HepG2 (cell line): ENCODE results near the gene HKDC1.

ENCODE experiments used
- AKAP8 ChIP-seq: sonication (generic); formaldehyde crosslinking; IDR thresholded peaks from 2 replicates; pipeline ENCODE4 v1.5.1; 2020; ENCODE audit warnings: mild to moderate bottlenecking, missing genetic modification reagents
- BRD4 ChIP-seq: sonication (generic); formaldehyde crosslinking; IDR thresholded peaks from 2 replicates; pipeline ENCODE4 v1.4.0; 2020; ENCODE audit warnings: missing genetic modification reagents
- CHCHD3 ChIP-seq: sonication (generic); formaldehyde crosslinking; IDR thresholded peaks from 2 replicates; pipeline ENCODE4 v1.8.0; 2022; ENCODE audit warnings: mild to moderate bottlenecking, missing genetic modification reagents, moderate library complexity
- DBP ChIP-seq: sonication (generic); formaldehyde crosslinking; IDR thresholded peaks from 2 replicates; pipeline ENCODE4 v1.4.0; 2020; ENCODE audit warnings: missing genetic modification reagents; ENCODE audit errors: not compliant biosample characterization
- FOXM1 ChIP-seq: sonication (generic); formaldehyde crosslinking; IDR thresholded peaks from 2 replicates; pipeline ENCODE4 v1.5.0; 2020; ENCODE audit warnings: missing genetic modification reagents
- RBM39 ChIP-seq: fragments of 200-400 bp; formaldehyde crosslinking; IDR thresholded peaks from one replicate; pipeline ENCODE4 v1.6.1; 2018; ENCODE audit warnings: antibody characterized with exemption, mild to moderate bottlenecking, low read depth, low read length; ENCODE audit not compliant: poor library complexity, severe bottlenecking
- ZNF747 ChIP-seq: sonication (generic); formaldehyde crosslinking; IDR thresholded peaks from 2 replicates; pipeline ENCODE4 v1.8.1; 2023; ENCODE audit warnings: missing genetic modification reagents, mild to moderate bottlenecking, borderline replicate concordance

DNA sequence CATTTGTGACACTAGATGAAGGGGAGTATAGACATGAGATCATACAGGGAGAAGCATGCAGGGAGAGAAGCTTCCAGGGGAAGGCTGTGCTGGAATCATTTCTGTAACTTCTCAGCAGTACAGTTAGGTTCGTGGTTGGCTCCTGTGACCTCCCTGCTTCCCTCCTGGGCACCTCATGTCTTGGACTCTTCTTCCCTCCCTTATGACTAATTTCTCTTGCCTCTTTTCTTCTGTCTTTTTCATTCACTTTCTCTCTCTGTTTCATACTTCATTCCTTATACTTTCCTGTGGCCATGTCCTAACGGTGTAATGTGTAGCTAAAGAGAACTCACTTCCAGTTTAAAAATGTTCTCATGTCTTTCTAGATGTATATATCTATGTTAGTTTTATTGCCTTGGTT lies 19.1 kb upstream of the HKDC1 start:
- TF ChIP-seq AKAP8 (CRISPR knock-in tag), result no peak
- TF ChIP-seq RBM39, result no peak
- no peak for TF ChIP-seq FOXM1 (CRISPR knock-in tag)
- TF ChIP-seq CHCHD3, result no peak
- no peak for TF ChIP-seq DBP
- TF ChIP-seq BRD4 (CRISPR knock-in tag), result no peak
- no peak for TF ChIP-seq ZNF747 (CRISPR knock-in tag)
